Effector memory CD8-positive, alpha-beta T cell (primary cell): ENCODE measurements around the gene SPATA21.
A peak's percentile ranks its signal among the peaks of the same experiment; 100 is the strongest.

Source experiments
- ATAC-seq: fragments of 150-1000 bp; cut with Tn5 transposase; replicated peaks from 2 replicates; pipeline ENCODE4 v1.10.0; 2021; ENCODE audit warnings: mild to moderate bottlenecking, moderate library complexity
- DNase-seq, 3 experiments: peaks; one replicate each; pipeline ENCODE4 v3.0.0; 2021
- H3K27ac Mint-ChIP-seq, 2 donors: one replicate each; pipeline ENCODE4 v1.8.0; 2022; ENCODE audit warnings: mild to moderate bottlenecking in 2 of 2, mixed read lengths in 2 of 2, moderate library complexity in 2 of 2
- H3K27me3 Mint-ChIP-seq, 2 donors: one replicate each; pipeline ENCODE4 v1.8.0; 2022; ENCODE audit warnings: mixed read lengths in 2 of 2
- H3K36me3 Mint-ChIP-seq: one replicate; pipeline ENCODE4 v1.8.0; 2022; ENCODE audit warnings: mild to moderate bottlenecking, moderate library complexity, mixed read lengths; ENCODE audit not compliant: insufficient read depth
- H3K4me1 Mint-ChIP-seq, 2 donors: one replicate each; pipeline ENCODE4 v1.8.0; 2022; ENCODE audit warnings: low read depth in 2 of 2, mixed read lengths in 2 of 2
- H3K4me3 Mint-ChIP-seq, 2 donors: one replicate each; pipeline ENCODE4 v1.8.0; 2022; ENCODE audit warnings: mild to moderate bottlenecking in 2 of 2, mixed read lengths in 2 of 2, moderate library complexity in 2 of 2
- H3K9me3 Mint-ChIP-seq, 2 donors: one replicate each; pipeline ENCODE4 v1.8.0; 2022; ENCODE audit warnings: mixed read lengths in 2 of 2

The SPATA21 gene

GRCh38 chr1:16425125-16426025 is 11.8 kb downstream of the SPATA21 start:
- DNase-seq (no peak), ATAC-seq (no peak)
- H3K4me3 Mint-ChIP-seq: no peak overlapping the region
- H3K27ac Mint-ChIP-seq: no peak overlapping the region
- peaks cover 3% of the 10 kb centered on the region for H3K36me3 Mint-ChIP-seq
- H3K27me3 Mint-ChIP-seq: peaks cover 0 to 2% of the 10 kb centered on the region in 2 donors
- H3K4me1 Mint-ChIP-seq: peaks cover 13% of the 10 kb centered on the region in 2 donors
- H3K9me3 Mint-ChIP-seq: no peaks in the 10 kb centered on the region

DNA sequence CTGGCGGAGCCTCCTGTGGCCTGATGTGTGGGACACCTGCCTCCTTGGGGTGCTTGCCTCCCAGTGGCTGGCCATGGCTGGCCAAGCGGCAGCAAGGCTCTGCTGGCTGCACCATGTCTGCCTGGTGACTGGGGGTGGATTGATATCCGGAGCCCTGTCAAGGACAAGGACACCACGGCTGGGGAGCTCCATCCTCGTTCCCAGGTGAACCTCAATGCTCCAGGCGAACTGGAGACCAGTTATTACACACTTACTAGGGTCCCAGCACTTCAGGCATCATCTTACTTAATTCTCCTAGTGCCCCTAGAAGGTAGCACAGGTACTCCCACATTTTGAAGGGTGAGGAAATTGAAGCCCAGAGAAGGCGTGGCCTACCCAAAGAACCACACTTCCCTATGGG is 15.2 kb downstream of the SPATA21 start:
- no peaks in the 10 kb centered on the region for H3K27me3 Mint-ChIP-seq
- DNase-seq: no peak
- no peaks in the 10 kb centered on the region for H3K9me3 Mint-ChIP-seq
- peaks cover 28 to 30% of the 10 kb centered on the region in 2 donors for H3K4me1 Mint-ChIP-seq
- H3K4me3 Mint-ChIP-seq: no peak overlapping the region
- peaks cover 3% of the 10 kb centered on the region for H3K36me3 Mint-ChIP-seq
- ATAC-seq: no peak
- H3K27ac Mint-ChIP-seq: peak overlapping the region; percentile 35 to 90

DNA sequence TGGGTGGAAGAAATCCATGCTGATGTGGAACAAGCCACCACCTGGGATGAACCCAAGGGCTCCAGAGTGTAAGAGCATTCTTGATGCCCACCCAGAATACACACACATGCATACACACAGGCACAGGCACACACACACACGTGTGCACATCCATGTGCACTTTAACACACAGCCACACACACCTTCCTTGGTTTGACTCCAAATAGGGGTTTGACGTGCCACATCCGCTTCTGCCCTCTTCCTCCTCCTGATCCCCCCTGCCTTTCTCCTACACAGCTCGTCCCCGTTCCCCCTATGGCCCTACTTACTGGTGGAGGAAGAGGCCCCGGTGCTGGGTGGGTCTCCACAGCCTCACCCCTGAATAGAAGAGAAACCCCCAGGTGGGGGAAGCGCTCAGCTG is 16.0 kb downstream of the SPATA21 start:
- no peak for DNase-seq
- Mint-ChIP-seq H3K4me1 (peaks cover 28 to 30% of the 10 kb centered on the region in 2 donors), H3K36me3 (peaks cover 3% of the 10 kb centered on the region), H3K9me3 (no peaks in the 10 kb centered on the region), H3K4me3 (peak overlapping the region; percentile 60 to 75), H3K27me3 (no peaks in the 10 kb centered on the region), H3K27ac (peak overlapping the region; percentile 81 to 90)
- peak; percentile 36 for ATAC-seq

DNA sequence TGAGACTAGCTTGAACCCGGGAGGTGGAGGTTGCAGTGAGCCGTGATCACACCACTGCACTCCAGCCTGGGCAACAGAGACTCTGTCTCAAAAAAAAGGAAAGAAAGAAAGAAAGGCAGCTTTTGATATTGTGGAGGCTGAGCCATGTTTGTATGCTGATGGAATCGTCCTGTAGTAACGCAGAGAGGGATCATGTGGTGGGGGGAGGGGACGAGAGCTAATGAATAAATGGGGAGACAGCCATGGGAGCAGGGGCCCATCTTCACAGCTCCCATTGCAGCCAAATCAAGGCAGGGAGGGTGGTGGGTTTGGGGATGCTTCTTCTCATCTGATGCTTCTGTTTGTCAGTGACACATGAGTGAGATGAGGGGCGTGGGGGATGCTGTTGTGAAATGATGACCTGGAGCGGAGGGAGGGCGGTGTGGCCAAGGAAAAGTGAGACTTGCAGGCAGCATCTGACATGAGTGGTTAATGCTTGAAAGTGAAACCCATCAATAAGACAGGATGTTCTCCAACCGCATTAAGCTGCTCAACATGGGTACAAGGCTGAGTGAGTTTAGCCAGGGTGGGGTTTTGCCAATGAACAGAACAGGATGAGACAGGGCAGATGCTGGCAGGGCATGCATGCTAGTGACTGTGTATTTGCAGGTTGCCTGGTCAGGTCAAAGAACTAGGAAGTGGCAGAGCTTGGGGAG is 16.7 kb downstream of the SPATA21 start:
- H3K9me3 Mint-ChIP-seq: no peaks in the 10 kb centered on the region
- peak overlapping the region; percentile 60 to 75 for H3K4me3 Mint-ChIP-seq
- H3K4me1 Mint-ChIP-seq: peaks cover 28 to 30% of the 10 kb centered on the region in 2 donors
- DNase-seq: peak; percentile 38 to 52 (median 47)
- H3K36me3 Mint-ChIP-seq: peaks cover 3% of the 10 kb centered on the region
- H3K27me3 Mint-ChIP-seq: no peaks in the 10 kb centered on the region
- H3K27ac Mint-ChIP-seq: peak overlapping the region; percentile 81 to 90
- ATAC-seq: peak; percentile 98

DNA sequence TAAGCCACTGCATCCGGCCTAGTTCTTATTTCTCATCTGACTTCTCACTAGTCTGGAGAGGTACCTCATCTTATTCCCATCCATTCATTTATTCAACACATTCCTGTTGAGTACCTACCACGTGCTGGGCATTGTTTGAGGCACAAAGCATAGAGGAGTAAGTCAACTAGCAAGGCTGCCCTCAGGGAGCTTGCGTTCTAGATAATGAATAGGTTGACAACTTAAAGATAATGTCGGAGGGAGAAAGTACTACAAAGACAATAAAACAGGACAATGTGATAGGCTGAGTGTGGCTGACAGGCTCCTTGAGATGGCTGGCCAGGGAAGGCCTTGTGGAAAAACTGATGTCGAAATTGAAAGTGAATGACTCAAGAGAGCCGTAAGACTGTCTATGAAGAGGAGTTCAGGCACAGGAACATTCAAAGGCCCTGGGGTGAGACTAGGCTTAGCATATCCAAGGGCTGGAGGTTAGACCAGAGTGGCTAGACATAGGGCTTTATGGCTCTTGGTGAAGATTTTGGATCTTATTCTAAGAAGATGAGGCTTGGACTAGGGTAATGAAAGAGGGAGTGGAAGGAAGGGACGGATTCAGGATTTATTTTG is 18.3 kb downstream of the SPATA21 start:
- Mint-ChIP-seq H3K27ac (peak overlapping the region; percentile 81 to 90), H3K27me3 (no peaks in the 10 kb centered on the region), H3K4me3 (peak overlapping the region; percentile 30 to 75), H3K9me3 (no peaks in the 10 kb centered on the region), H3K4me1 (peaks cover 28 to 30% of the 10 kb centered on the region in 2 donors), H3K36me3 (peaks cover 3% of the 10 kb centered on the region)
- DNase-seq (no peak), ATAC-seq (no peak)

DNA sequence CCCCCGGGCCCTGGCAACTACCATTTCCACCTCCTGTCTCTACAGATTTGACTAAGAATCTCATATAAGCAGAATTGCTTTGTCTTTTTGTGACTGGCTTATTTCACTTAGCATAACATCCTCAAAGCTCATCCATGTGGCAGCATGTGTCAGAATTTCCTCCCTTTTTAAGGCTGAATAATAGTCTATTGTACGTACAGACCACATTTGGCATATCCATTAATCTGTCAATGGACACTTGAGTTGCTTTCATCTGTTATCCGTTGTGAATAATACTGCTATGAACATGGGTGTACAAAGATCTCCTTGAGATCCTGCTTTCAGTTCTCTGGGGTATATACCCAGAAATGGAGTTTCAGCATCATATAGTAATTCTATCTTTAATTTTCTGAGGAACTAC is 24.0 kb downstream of the SPATA21 start:
- Mint-ChIP-seq H3K36me3 (peaks cover 3% of the 10 kb centered on the region), H3K9me3 (no peaks in the 10 kb centered on the region), H3K27me3 (peaks cover 0 to 14% of the 10 kb centered on the region in 2 donors), H3K4me3 (no peak overlapping the region), H3K4me1 (peaks cover 2 to 3% of the 10 kb centered on the region in 2 donors), H3K27ac (no peak overlapping the region)
- DNase-seq (no peak), ATAC-seq (no peak)

GRCh38 chr1:16410803-16411202 is 26.4 kb downstream of the SPATA21 start:
- ATAC-seq: no peak
- no peaks in the 10 kb centered on the region for H3K4me1 Mint-ChIP-seq
- H3K9me3 Mint-ChIP-seq: no peaks in the 10 kb centered on the region
- DNase-seq: no peak
- no peak overlapping the region for H3K27ac Mint-ChIP-seq
- no peak overlapping the region for H3K4me3 Mint-ChIP-seq
- H3K27me3 Mint-ChIP-seq: peaks cover 0 to 14% of the 10 kb centered on the region in 2 donors
- peaks cover 6% of the 10 kb centered on the region for H3K36me3 Mint-ChIP-seq

DNA sequence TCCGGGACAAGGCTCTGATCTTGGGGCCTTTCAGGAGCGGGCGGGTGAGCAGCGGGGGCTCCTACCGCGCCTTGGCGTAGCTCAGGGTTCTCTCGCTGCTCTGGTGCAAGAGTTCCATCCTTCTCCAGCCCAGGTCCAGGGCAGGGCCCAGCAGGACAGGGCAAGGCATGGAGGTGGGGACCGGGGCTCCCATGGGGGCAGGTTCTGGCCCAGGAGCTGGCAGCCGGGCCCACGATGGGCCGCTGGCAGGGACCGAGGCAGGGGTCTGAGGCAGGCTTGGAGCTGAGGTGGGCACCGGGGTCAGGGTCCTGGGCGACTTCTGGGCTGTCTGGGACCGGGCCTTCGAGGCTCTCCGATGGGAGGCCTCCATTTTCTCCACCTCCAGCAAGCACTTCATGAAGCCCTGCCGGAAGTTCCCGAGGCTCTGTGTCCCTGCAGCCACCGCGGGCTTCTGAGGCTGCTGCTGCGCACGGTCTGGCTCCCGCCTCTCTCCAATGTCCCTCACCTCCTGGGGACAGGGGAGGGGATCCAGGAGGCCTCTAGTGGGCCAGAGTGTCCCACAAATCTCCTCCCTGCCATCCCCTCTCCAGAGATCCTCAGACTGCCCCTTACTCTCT is 27.6 kb downstream of the SPATA21 start:
- DNase-seq (no peak), ATAC-seq (no peak)
- Mint-ChIP-seq H3K4me3 (no peak overlapping the region), H3K27me3 (peaks cover 0 to 14% of the 10 kb centered on the region in 2 donors), H3K36me3 (peaks cover 9% of the 10 kb centered on the region), H3K9me3 (no peaks in the 10 kb centered on the region), H3K4me1 (no peaks in the 10 kb centered on the region), H3K27ac (peak overlapping the region in 1 of 2 donors; percentile 41)

DNA sequence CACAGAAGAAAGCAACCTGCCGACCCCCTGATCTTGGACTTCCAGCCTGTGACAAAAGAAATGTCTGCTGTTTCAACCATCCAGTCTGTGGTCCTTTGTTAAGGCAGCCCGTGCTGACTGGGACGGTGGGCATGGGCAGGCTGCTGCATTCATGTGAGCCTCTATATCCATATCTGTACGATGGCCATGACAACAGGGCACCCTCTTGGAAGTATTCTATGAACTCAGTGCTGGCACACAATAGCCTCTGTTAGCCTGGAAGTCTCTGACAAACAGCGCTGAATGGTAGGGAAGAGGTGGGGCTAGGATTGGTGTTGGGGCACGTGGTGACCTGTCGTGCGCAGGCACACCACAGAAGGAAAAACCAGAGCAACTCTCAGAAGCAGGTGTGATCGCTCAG is 30.4 kb downstream of the SPATA21 start:
- ATAC-seq: no peak
- Mint-ChIP-seq H3K27me3 (peaks cover 0 to 14% of the 10 kb centered on the region in 2 donors), H3K9me3 (no peaks in the 10 kb centered on the region), H3K27ac (peak overlapping the region in 1 of 2 donors; percentile 59), H3K4me1 (no peaks in the 10 kb centered on the region), H3K36me3 (peaks cover 14% of the 10 kb centered on the region), H3K4me3 (no peak overlapping the region)
- no peak for DNase-seq

DNA sequence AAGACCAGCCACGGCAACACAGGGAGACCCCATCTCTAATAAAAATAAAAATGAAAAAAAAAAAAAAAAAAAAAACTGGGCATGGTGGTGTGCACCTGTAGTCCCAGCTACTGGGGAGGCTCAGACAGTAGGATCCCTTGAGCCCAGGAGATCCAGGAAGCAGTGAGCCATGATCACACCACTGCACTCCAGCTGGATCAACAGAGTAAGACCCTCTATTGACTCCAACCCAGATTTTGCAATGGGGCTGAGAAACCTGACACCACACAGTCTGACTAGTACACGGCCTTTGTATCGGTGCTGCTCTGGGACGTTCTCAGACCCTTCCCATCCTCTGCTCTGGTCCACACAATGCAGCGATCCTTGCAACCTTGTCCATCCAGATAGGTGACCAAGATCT is 31.8 kb downstream of the SPATA21 start:
- H3K27ac Mint-ChIP-seq: no peak overlapping the region
- no peak overlapping the region for H3K4me3 Mint-ChIP-seq
- no peak for DNase-seq
- H3K4me1 Mint-ChIP-seq: peaks cover 0 to 4% of the 10 kb centered on the region in 2 donors
- H3K36me3 Mint-ChIP-seq: peaks cover 20% of the 10 kb centered on the region
- H3K27me3 Mint-ChIP-seq: peaks cover 0 to 14% of the 10 kb centered on the region in 2 donors
- no peaks in the 10 kb centered on the region for H3K9me3 Mint-ChIP-seq
- no peak for ATAC-seq

GRCh38 chr1:16402742-16403141 is 34.5 kb downstream of the SPATA21 start:
- H3K4me1 Mint-ChIP-seq: peaks cover 0 to 7% of the 10 kb centered on the region in 2 donors

GRCh38 chr1:16398371-16398953 is 38.8 kb downstream of the SPATA21 start:
- H3K36me3 Mint-ChIP-seq: peaks cover 56% of the 10 kb centered on the region
- DNase-seq (no peak), ATAC-seq (no peak)
- H3K4me1 Mint-ChIP-seq: peaks cover 0 to 10% of the 10 kb centered on the region in 2 donors
- H3K27ac Mint-ChIP-seq: peak overlapping the region; percentile 72 to 88
- no peak overlapping the region for H3K4me3 Mint-ChIP-seq
- H3K9me3 Mint-ChIP-seq: no peaks in the 10 kb centered on the region
- no peaks in the 10 kb centered on the region for H3K27me3 Mint-ChIP-seq

More at GRCh38 chr1:16402742-16403141, 34.5 kb downstream of the SPATA21 start:
- no peaks in the 10 kb centered on the region for H3K27me3 Mint-ChIP-seq
- peak overlapping the region in 1 of 2 donors; percentile 21 for H3K27ac Mint-ChIP-seq
- no peak for ATAC-seq
- no peak overlapping the region for H3K4me3 Mint-ChIP-seq
- no peaks in the 10 kb centered on the region for H3K9me3 Mint-ChIP-seq
- H3K36me3 Mint-ChIP-seq: peaks cover 28% of the 10 kb centered on the region
- no peak for DNase-seq

GRCh38 chr1:16397120-16397519 is 40.1 kb downstream of the SPATA21 start:
- peaks cover 8 to 22% of the 10 kb centered on the region in 2 donors for H3K4me1 Mint-ChIP-seq
- peak overlapping the region; percentile 72 to 88 for H3K27ac Mint-ChIP-seq
- peaks cover 65% of the 10 kb centered on the region for H3K36me3 Mint-ChIP-seq
- ATAC-seq (no peak), DNase-seq (no peak)
- no peak overlapping the region for H3K4me3 Mint-ChIP-seq
- H3K27me3 Mint-ChIP-seq: no peaks in the 10 kb centered on the region
- no peaks in the 10 kb centered on the region for H3K9me3 Mint-ChIP-seq
